ENCODE results near the gene FILIP1.

Gene FILIP1

GRCh38 chr6:75493400-75494064 is at the start of gene FILIP1:
TSS of gene FILIP1 (minus strand) at chr6:75493800. CDS start at chr6:75414972, 78,828 bp downstream.
- DNase-seq (ENCODE audit: low spot score) = no peak

GRCh38 chr6:75543311-75543710 is 49.7 kb upstream of the FILIP1 start:
- no peak for DNase-seq (ENCODE audit: low spot score)

DNA sequence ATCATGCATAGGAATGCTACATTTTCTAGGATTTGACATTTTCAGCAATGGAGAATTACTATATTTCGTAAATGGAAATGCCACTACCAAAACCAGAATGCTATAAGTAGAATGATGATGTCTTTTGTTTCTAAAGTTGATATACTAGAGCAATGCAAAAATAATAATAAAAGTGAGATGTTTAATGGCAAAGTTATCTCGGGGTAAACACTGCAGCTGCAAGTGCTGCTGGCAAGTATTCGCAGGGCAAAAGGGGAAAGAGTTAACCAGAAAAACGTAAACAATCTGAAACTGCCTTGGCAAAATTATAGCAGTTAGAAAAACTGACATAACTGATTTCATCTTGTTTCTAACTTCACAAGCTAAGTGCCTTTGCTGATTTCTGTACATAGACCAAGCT is 45.5 kb upstream of the FILIP1 start:
- no peak for DNase-seq (ENCODE audit: low spot score)

DNA sequence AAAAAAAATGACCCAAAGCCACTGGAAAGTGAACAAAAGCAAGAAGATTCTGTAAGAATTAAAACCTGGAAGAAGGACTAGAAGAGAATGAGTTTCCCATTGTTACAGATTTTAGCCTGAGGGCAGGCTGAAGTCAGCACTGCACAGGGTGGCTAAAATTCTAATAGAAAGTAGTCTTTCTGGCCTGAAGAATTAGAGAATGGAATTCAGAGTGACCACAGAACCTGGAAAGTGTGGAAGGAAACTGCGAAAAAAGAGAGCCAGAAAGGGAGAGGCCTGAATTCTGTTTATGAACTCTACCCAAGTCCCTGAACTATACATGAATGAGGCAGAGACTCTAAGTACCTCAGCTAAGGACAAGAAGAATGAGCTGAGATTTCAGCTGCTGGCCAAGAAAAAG is 38.9 kb upstream of the FILIP1 start:
- DNase-seq (ENCODE audit: low spot score) = no peak

DNA sequence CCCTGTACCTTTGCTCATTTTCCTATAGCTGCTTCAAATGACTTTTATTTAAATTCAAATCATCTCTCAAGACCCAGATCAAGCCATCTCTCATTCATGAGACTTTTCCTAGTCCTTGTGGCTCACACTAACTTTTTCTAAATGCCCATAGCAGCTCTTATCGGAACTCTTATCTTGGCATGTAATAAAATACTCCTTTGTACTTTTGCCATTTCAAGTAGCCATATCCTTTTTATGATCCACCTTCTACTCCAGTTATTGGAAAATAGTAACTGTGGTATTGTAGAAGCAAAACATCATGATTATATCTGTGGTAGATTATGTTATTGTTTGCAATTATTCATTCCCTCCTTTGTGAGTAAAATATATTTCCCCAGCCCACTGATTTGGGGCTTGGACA is 37.6 kb upstream of the FILIP1 start:
- no peak for DNase-seq (ENCODE audit: low spot score)

DNA sequence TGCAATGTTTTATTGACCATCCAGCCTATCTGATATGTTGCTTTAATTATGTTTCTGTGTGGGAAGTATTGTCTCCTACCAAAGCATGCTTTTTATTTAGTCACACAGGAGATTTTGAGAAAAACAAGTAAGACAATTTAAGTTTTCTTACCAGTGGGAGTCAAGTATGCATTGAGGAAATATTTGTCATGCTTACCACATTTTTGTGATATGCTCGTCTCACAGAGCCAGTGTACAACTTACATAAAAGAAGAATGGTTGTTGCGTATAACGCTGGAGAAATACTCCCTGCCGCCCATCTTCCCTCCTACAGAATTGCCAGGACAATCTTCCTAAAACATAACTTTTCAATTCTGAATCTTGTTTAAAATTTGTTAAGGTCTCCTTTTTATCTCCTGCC is 37.1 kb upstream of the FILIP1 start:
- DNase-seq (ENCODE audit: low spot score) = no peak

GRCh38 chr6:75528423-75528822 is 34.8 kb upstream of the FILIP1 start:
- no peak for DNase-seq (ENCODE audit: low spot score)

- peak; percentile 6 for DNase-seq (ENCODE audit: low spot score)
These were observed 33.0 kb upstream of the FILIP1 start for GRCh38 chr6:75526502-75527127.

DNA sequence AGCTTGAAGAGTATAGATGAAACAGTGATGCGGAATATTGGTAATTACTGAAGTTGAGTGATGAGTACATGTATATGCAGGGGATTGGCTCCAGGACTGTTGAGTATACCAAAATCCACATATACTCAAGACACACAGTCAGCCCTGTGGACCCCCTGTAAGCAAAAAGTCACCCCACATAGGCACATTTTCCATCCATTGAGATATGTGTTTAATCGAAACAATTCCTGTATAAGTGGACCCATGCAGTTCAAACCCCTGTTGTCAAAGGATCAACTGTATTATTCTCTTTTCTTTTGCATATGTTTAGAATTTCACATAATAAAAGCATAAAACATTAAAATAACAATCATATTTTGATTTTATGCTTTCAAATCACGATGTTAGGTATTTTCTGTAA is 32.1 kb upstream of the FILIP1 start:
- no peak for DNase-seq (ENCODE audit: low spot score)

GRCh38 chr6:75524322-75524972 is 30.8 kb upstream of the FILIP1 start:
- peak; percentile 28 for DNase-seq (ENCODE audit: low spot score)

- no peak for DNase-seq (ENCODE audit: low spot score)
These were observed 23.2 kb upstream of the FILIP1 start for GRCh38 chr6:75516757-75517156.

GRCh38 chr6:75512591-75512990 is 19.0 kb upstream of the FILIP1 start:
- DNase-seq (ENCODE audit: low spot score) = no peak

DNA sequence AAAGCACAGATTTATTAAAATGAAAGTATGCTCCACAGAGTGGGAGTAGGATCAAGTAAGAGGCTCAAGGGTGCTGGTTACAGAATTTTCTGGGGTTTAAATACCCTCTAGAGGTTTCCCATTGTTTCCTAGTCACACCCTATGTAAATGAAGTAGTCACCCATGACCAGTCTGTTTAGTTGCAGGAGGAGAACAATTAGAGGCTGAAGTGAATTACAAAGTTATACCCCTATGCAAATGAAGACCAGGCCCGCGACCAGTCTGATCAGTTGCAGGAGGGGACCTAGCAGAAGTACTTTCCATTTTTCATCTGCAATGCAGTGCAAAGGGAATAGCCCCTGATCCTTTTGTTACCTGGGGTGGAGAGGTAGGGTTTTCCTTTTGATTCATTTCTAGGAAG is 11.8 kb upstream of the FILIP1 start:
- no peak for DNase-seq (ENCODE audit: low spot score)

DNA sequence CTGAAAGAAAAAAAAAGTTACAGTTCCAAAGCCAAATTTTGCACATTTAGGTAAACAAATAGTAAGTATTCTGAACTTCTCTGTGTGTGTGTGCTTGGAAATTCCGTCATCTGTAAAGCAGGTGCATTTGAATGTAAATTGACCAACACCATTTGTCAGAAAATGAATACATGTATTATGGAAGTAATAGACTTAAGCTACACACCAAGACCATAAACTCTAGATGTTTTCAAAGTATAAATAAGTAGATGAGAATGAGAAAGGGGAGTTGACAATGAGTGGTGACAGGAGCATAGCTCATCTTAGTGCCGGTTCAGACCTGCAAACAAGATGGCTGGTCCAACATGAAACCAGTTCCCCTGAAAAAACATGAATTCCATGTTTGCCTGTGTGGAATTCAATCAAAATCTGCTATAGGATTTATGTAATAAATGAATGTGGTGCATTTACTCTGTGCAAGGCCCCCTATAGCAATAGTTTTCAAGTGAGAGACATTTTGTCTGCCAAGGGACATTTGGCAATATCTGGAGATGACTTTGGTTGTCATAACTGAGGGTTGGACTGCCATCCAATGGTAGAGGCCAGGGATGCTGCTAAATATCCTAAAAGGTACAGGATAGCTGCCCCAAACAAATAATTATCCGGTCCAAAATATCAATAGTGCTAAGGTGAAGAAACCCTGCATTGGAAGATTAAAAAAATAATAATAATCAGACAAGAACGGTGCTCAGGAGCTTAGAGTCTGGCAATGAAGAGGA is 11.0 kb upstream of the FILIP1 start:
- no peak for DNase-seq (ENCODE audit: low spot score)

GRCh38 chr6:75503291-75503690 is 9.7 kb upstream of the FILIP1 start:
- DNase-seq (ENCODE audit: low spot score) = no peak

DNA sequence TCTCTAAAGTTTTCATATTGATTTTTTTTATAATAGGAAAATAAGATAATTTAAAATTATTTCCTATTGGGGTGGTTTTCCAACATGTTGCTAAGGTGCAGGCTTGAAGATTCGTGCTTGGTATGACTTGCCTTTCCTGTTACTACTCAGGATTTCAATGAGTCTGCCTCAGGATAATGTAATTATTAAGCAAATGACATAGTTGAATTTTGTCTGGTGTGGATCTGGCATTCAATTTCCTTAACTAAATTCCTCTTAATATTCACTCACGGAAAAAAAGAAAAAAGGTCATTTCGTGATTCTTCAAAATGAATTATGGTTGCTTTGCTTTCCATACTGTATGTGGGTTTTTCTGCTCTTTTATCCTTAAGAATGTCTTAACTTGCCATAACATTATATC is 9.3 kb upstream of the FILIP1 start:
- no peak for DNase-seq (ENCODE audit: low spot score)

- DNase-seq (ENCODE audit: low spot score) = no peak
These were observed 8.2 kb upstream of the FILIP1 start for GRCh38 chr6:75501756-75502155.

DNA sequence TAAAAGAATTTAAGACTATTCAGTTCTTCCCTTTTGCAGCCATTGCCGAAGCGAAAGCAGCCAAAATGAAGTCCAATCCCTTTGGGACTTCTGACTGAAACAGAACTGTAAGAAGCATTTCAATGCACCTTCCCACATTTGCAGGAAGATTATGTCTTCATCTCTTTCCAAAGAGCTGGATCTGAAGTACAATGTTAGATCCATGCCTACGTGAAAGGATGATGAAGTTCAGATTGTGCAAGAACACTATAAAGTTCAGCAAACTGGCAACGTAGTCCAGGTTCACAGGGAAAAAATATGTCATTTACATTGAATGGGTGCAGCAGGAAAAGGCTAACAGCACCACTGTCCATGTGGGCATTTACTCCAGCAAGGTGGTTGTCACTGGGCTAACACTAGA is 6.0 kb upstream of the FILIP1 start:
- no peak for DNase-seq (ENCODE audit: low spot score)

GRCh38 chr6:75498862-75499261 is 5.3 kb upstream of the FILIP1 start:
- DNase-seq (ENCODE audit: low spot score) = no peak

- DNase-seq (ENCODE audit: low spot score) = no peak
These were observed 4.4 kb upstream of the FILIP1 start for GRCh38 chr6:75497994-75498393.

DNA sequence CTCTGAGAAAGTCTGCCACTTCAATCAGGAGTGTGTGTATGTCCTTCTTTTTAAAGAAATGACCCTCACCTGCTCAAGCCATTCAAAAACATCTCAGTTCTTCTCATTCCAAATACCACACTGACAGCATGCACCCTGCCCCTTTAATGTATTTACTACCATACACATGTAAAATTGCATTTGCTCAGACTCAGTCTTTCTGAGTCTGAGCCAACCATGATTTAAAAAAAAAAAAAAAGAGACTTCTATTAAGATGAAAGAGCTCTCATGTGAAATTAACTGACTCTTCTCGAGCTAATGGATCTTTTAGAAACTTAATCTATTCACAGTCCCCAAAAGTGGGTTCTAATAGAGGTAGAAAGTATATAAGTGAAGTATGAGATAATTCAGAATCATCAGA is 1.4 kb upstream of the FILIP1 start:
- DNase-seq (ENCODE audit: low spot score) = no peak

GRCh38 chr6:75494290-75494689 is 690 bp upstream of the FILIP1 start:
- DNase-seq (ENCODE audit: low spot score) = no peak

Data from HuH-7.5 (cell line).